HepG2 (cell line): ENCODE data around the gene PLCB2. TPM values are rescaled to one million over a fixed set of nuclear protein-coding genes. Genes with fewer than 3 reads are reported as not detected.

ENCODE experiments used
- ATAC-seq: fragments of 200-7000 bp; cut with Tn5 transposase; 3 replicates; pipeline ENCODE4 v1.9.1; 2020; ENCODE audit warnings: mild to moderate bottlenecking, moderate library complexity
- BruUV-seq: library from RNA; stranded (reverse); fragments of 400-500 nt; replicated peaks from 2 replicates; lab custom pipeline; 2021; lab: Mats Ljungman, UMichigan
- CTCF ChIA-PET: fragments of 300-600 bp; formaldehyde crosslinking; extraction: SDS; loops from one replicate; lab custom pipeline; 2021; ENCODE audit warnings: low total read pairs, inconsistent platforms, low intra/inter-chr PET ratio; lab: Yijun Ruan, JAX
- POLR2A ChIA-PET: fragments of 350-600 bp; sonication (Branson Sonifier 250); formaldehyde crosslinking; loops from one replicate; lab custom pipeline; 2020; ENCODE audit warnings: antibody characterized with exemption, inconsistent platforms; lab: Yijun Ruan, JAX
- DNase-seq: peaks from one replicate; pipeline ENCODE4 v3.0.0-alpha.2; 2015; ENCODE audit warnings: low spot score
- FAIRE-seq: peaks from 3 replicates; lab custom pipeline; 2011; peaks lifted over from hg19 to GRCh38; lab: Jason Lieb, UNC
- H2AFZ ChIP-seq: one replicate; pipeline ENCODE4 v1.6.1; 2011; ENCODE audit warnings: low read length, inconsistent platforms
- H3K27ac ChIP-seq: fragments of 300-600 bp; 3 replicates; pipeline ENCODE4 v1.8.0; 2011; ENCODE audit warnings: mixed run types, mild to moderate bottlenecking, mixed read lengths, low read length, inconsistent platforms; ENCODE audit not compliant: insufficient read depth; ENCODE audit errors: extremely low read length
- H3K27me3 ChIP-seq, 2 experiments: fragments of 200-600 bp in 1 of 2; 2 replicates in 1 of 2; 3 replicates in 1 of 2; pipeline versions ENCODE4 v1.6.0 to v1.8.0; 2011; ENCODE audit warnings: low read length in 2 of 2, mild to moderate bottlenecking in 2 of 2, moderate library complexity in 2 of 2, inconsistent platforms in 1 of 2; ENCODE audit not compliant: insufficient read depth in 2 of 2, control insufficient read depth in 1 of 2
- H3K36me3 ChIP-seq, 2 experiments: fragments of 200-600 bp in 1 of 2; replicated peaks in 1 of 2; 2 replicates in 1 of 2; 3 replicates in 1 of 2; pipeline versions ENCODE4 v1.5.1 to v1.8.0; 2011; ENCODE audit warnings: low read length in 2 of 2, inconsistent platforms in 1 of 2; ENCODE audit not compliant: insufficient read depth in 2 of 2, control insufficient read depth in 1 of 2
- H3K4me1 ChIP-seq: 2 replicates; pipeline ENCODE4 v1.5.1; 2012; ENCODE audit warnings: low read length, inconsistent platforms; ENCODE audit not compliant: insufficient read depth
- H3K4me2 ChIP-seq: 2 replicates; pipeline ENCODE4 v1.6.0; 2011; ENCODE audit warnings: low read depth, low read length, inconsistent platforms
- H3K4me3 ChIP-seq, 3 experiments: fragments of 200-600 bp in 1 of 3; sonication (generic), shearing (Covaris generic) in 1 of 3; replicated peaks in 1 of 3; 2 replicates each; pipeline ENCODE4 v1.5.1; 2011 to 2016; ENCODE audit warnings: low read length in 3 of 3, inconsistent platforms in 2 of 3, low read depth in 2 of 3, mild to moderate bottlenecking in 2 of 3, control low read depth in 1 of 3, mixed read lengths in 1 of 3; ENCODE audit not compliant: insufficient read depth in 1 of 3
- H3K79me2 ChIP-seq: one replicate; pipeline ENCODE4 v1.6.1; 2011; ENCODE audit warnings: low read length, inconsistent platforms; ENCODE audit not compliant: insufficient read depth
- H3K9ac ChIP-seq: 2 replicates; pipeline ENCODE4 v1.6.0; 2011; ENCODE audit warnings: mild to moderate bottlenecking, low read depth, low read length, inconsistent platforms; ENCODE audit not compliant: insufficient read depth
- H3K9me3 ChIP-seq: 2 replicates; pipeline ENCODE4 v1.5.1; 2012; ENCODE audit warnings: mild to moderate bottlenecking, low read length
- H4K20me1 ChIP-seq: 2 replicates; pipeline ENCODE4 v1.6.0; 2011; ENCODE audit warnings: inconsistent platforms, mild to moderate bottlenecking, low read length, moderate library complexity; ENCODE audit not compliant: insufficient read depth
- AFF4 ChIP-seq: sonication (generic); formaldehyde crosslinking; IDR thresholded peaks from 2 replicates; pipeline ENCODE4 v1.4.0; 2020; ENCODE audit warnings: missing genetic modification reagents
- NONO ChIP-seq, 2 experiments: fragments of 450-650 bp in 1 of 2; sonication (generic) in 1 of 2; formaldehyde crosslinking in 1 of 2; IDR thresholded peaks in 1 of 2; conservative IDR thresholded peaks in 1 of 2; 2 replicates each; pipeline versions ENCODE4 v1.6.1 to v1.8.0; 2017 to 2022; ENCODE audit warnings: mild to moderate bottlenecking in 1 of 2, missing genetic modification reagents in 1 of 2, moderate library complexity in 1 of 2
- SYNCRIP ChIP-seq: fragments of 200-400 bp; formaldehyde crosslinking; IDR thresholded peaks from 2 replicates; pipeline ENCODE4 v1.6.1; 2018; ENCODE audit warnings: mild to moderate bottlenecking, low read depth, low read length; ENCODE audit not compliant: insufficient read depth
- ZBED4 ChIP-seq: sonication (generic); formaldehyde crosslinking; IDR thresholded peaks from 2 replicates; pipeline ENCODE4 v1.4.0; 2020; ENCODE audit warnings: missing genetic modification reagents, borderline replicate concordance
- ZBTB7B ChIP-seq: sonication (generic); formaldehyde crosslinking; IDR thresholded peaks from 2 replicates; pipeline ENCODE4 v1.4.0; 2020; ENCODE audit warnings: missing genetic modification reagents
- ZFP41 ChIP-seq: sonication (generic); formaldehyde crosslinking; IDR thresholded peaks from 2 replicates; pipeline ENCODE4 v1.4.0; 2020; ENCODE audit warnings: mild to moderate bottlenecking, missing genetic modification reagents, borderline replicate concordance
- ZFP82 ChIP-seq: sonication (generic); formaldehyde crosslinking; IDR thresholded peaks from 2 replicates; pipeline ENCODE4 v1.5.1; 2020; ENCODE audit warnings: mild to moderate bottlenecking, missing genetic modification reagents, borderline replicate concordance
- ZNF143 ChIP-seq: sonication (generic); formaldehyde crosslinking; IDR thresholded peaks from 2 replicates; pipeline ENCODE4 v1.4.0; 2020; ENCODE audit warnings: missing genetic modification reagents
- ZNF207 ChIP-seq: fragments of 450-650 bp; IDR thresholded peaks from 2 replicates; pipeline ENCODE4 v1.6.1; 2016; ENCODE audit warnings: antibody characterized with exemption, borderline replicate concordance
- ZNF44 ChIP-seq: sonication (generic); formaldehyde crosslinking; IDR thresholded peaks from 2 replicates; pipeline ENCODE4 v1.5.1; 2020; ENCODE audit warnings: mild to moderate bottlenecking, missing genetic modification reagents
- ZNF484 ChIP-seq: sonication (generic); formaldehyde crosslinking; IDR thresholded peaks from 2 replicates; pipeline ENCODE4 v1.5.1; 2020; ENCODE audit warnings: mild to moderate bottlenecking, low read depth, missing genetic modification reagents, borderline replicate concordance
- ZNF496 ChIP-seq: sonication (generic); formaldehyde crosslinking; IDR thresholded peaks from 2 replicates; pipeline ENCODE4 v1.8.1; 2023; ENCODE audit warnings: mild to moderate bottlenecking, moderate library complexity, missing genetic modification reagents; ENCODE audit not compliant: insufficient replicate concordance
- ZNF761 ChIP-seq: sonication (generic); formaldehyde crosslinking; conservative IDR thresholded peaks from 2 replicates; pipeline ENCODE4 v1.4.0; 2020; ENCODE audit warnings: mild to moderate bottlenecking, missing genetic modification reagents
- ZSCAN22 ChIP-seq: sonication (generic); formaldehyde crosslinking; IDR thresholded peaks from 2 replicates; pipeline ENCODE4 v1.4.0; 2020; ENCODE audit warnings: mild to moderate bottlenecking, missing genetic modification reagents
- WGBS: methylation state at CpG from one replicate; pipeline ENCODE4 v1.1.6; 2017; ENCODE audit warnings: low lambda C conversion rate; 5-methylcytosine and 5-hydroxymethylcytosine counted together
- in situ Hi-C: cut with HindIII; loops from 2 replicates; pipeline ENCODE4 v1.10.0; 2017; ENCODE audit warnings: low pct_unique_long_range_greater_than_20kb; ENCODE audit not compliant: extremely low pct_ligation_motif_present
- intact Hi-C: fragments of 100-400 bp; cut with micrococcal nuclease; formaldehyde crosslinking; loops from one replicate; pipeline ENCODE4 v1.10.0; 2022; ENCODE audit not compliant: unreplicated experiment
- polyA plus RNA-seq, 8 experiments: library from polyadenylated mRNA; depleted of rRNA in 3 of 8; stranded (reverse) in 7 of 8; unstranded in 1 of 8; fragments of >200 nt; fragmentation: Illumina TruSeq in 4 of 8; extraction: Trizol in 4 of 8; gene quantifications; 2 replicates each; pipeline versions ENCODE4 v1.2.1 to v1.2.3, GENCODE V29; 2011 to 2016; ENCODE audit warnings: low read depth in 4 of 8, missing spikeins in 1 of 8, mixed read lengths in 1 of 8; ENCODE audit not compliant: insufficient read depth in 1 of 8
- total RNA-seq, 5 experiments: library from RNA; depleted of rRNA; stranded (reverse); fragments of >200 nt; fragmentation: Illumina TruSeq; extraction: Trizol; gene quantifications; 2 replicates each; pipeline ENCODE4 v1.2.3, GENCODE V29; 2016; ENCODE audit warnings: low read depth in 1 of 5

PLCB2 gene
- total and polyA plus RNA-seq, 2 of the 13 experiments (the other 11 are each of a cell fraction or from before 2014, with no cell fraction given), result 0.11 TPM; not detected in 1

DNA sequence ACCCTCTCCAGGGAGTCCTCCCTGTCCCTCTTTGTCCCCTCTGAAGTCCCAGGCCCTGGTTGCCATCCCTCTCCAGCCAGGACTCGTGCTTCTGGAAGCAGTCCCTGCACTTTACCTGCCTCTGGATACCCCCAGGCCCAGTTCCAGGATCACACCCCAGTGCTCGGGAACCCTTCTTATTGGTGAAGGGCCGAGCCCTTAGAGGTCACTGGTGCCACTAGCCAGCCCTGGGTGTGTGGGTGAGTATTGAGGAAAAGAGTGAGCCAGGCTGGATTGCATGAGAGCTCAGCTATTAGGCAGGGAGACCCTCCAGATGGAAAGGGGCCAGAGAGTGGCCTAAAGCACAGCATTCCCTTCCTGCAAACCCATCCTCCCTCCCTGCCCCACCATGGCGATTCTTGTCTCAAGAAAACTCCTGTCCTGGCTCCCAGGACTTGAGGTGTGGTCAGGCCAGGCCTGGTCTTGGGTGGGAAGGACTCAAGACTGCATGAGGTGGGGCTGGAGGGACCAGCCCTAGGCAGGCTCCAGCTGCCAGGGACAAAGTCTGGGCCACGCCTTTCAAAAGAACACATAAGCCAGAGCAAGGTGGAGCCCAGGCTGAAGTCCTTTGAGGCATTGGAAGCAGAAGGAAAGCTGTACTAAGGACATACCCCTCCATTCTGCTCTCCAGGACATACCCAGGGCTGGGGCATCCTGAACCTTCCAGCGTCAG is 38.3 kb upstream of the PLCB2 start:
- WGBS, result 20% methylated on average over 4 of the region's 6 CpGs
- CTCF ChIA-PET, result no interaction called here
- Histone ChIP-seq H3K79me2 (no peaks in the 10 kb centered on the region), H3K4me3 (no peak overlapping the region), H3K36me3 (no peaks in the 10 kb centered on the region), H3K4me2 (peak overlapping the region; percentile 29; the same call in 1 of the 2 replicates), H3K27ac (no peak overlapping the region), H3K9me3 (no peaks in the 10 kb centered on the region), H4K20me1 (no peaks in the 10 kb centered on the region), H2AFZ (no peak overlapping the region), H3K4me1 (peaks cover 90% of the 10 kb centered on the region), H3K9ac (no peak overlapping the region), H3K27me3 (no peaks in the 10 kb centered on the region; a peak in 1 of 5 replicates)
- POLR2A ChIA-PET, result no interaction called here
- DNase-seq, result no peak
- in situ Hi-C loops, result loop anchor here (5.0 kb wide), 1 partner anchor 76 kb away; no protein-coding TSS in a partner anchor
- ATAC-seq, result 0 out of 3 replicates have a peak, but pooled peaks have one; percentile 3
- intact Hi-C loops, result no loop called here
- BruUV-seq, result no TSS peak
- FAIRE-seq, result no peak
- TF ChIP-seq SYNCRIP, result no peak
- no peak for TF ChIP-seq ZNF484 (CRISPR knock-in tag)
- no peak for TF ChIP-seq ZBTB7B (CRISPR knock-in tag)
- TF ChIP-seq ZSCAN22 (CRISPR knock-in tag), result no peak
- TF ChIP-seq ZNF761 (CRISPR knock-in tag), result no peak
- TF ChIP-seq ZNF496 (CRISPR knock-in tag), result no peak
- no peak for TF ChIP-seq ZNF143 (CRISPR knock-in tag)
- TF ChIP-seq ZNF44 (CRISPR knock-in tag), result no peak
- no peak for TF ChIP-seq ZFP82 (CRISPR knock-in tag)
- no peak for TF ChIP-seq NONO (IDR thresholded peaks at IDR 0.05)
- TF ChIP-seq NONO (CRISPR knock-in tag; conservative IDR thresholded peaks at IDR 0.05), result no peak
- TF ChIP-seq ZBED4 (CRISPR knock-in tag), result no peak
- TF ChIP-seq ZNF207, result no peak
- no peak for TF ChIP-seq ZFP41 (CRISPR knock-in tag)
- no peak for TF ChIP-seq AFF4 (CRISPR knock-in tag)
